Kidney epithelial cell (primary cell): Measurements from ENCODE around the gene SYTL3. TPM values are rescaled to one million over a fixed set of nuclear protein-coding genes. Genes with fewer than 3 reads are reported as not detected.

Experiments used
- DNase-seq: peaks from one replicate; pipeline ENCODE4 v3.0.0-alpha.2; 2010; ENCODE audit warnings: low read depth
- H3K27me3 ChIP-seq: 2 replicates; pipeline ENCODE4 v1.6.0; 2011; ENCODE audit warnings: low read length; ENCODE audit not compliant: control insufficient read depth, insufficient read depth
- H3K36me3 ChIP-seq: 2 replicates; pipeline ENCODE4 v1.5.1; 2011; ENCODE audit warnings: low read length; ENCODE audit not compliant: control insufficient read depth, insufficient read depth
- H3K4me3 ChIP-seq: 2 replicates; pipeline ENCODE4 v1.5.1; 2011; ENCODE audit warnings: low read depth, mild to moderate bottlenecking, control low read depth, low read length
- CTCF ChIP-seq: IDR thresholded peaks from 2 replicates; pipeline ENCODE4 v1.5.1; 2011; ENCODE audit warnings: mild to moderate bottlenecking, moderate library complexity, low read length, control low read depth, inconsistent platforms; ENCODE audit not compliant: insufficient read depth, poor library complexity, severe bottlenecking
- total RNA-seq: library from RNA; depleted of rRNA; stranded (reverse); fragments of >200 nt; gene quantifications from 2 replicates; pipeline ENCODE4 v1.2.3, GENCODE V29; 2015

The SYTL3 gene
- total RNA-seq, 1 donor from 2014 or later: 3.6 TPM

- TF ChIP-seq CTCF: no peak
- no peaks in the 10 kb centered on the region for H3K36me3 ChIP-seq
- no peak overlapping the region for H3K4me3 ChIP-seq
- no peak for DNase-seq
- H3K27me3 ChIP-seq: no peaks in the 10 kb centered on the region
Observed at GRCh38 chr6:158797331-158798310, 147.8 kb downstream of the SYTL3 start.

- Histone ChIP-seq H3K36me3 (no peaks in the 10 kb centered on the region), H3K4me3 (no peak overlapping the region), H3K27me3 (no peaks in the 10 kb centered on the region)
- DNase-seq: no peak
- TF ChIP-seq CTCF: no peak
Observed at GRCh38 chr6:158798311-158798710, 148.5 kb downstream of the SYTL3 start.

- peak; percentile 25 for TF ChIP-seq CTCF
- Histone ChIP-seq H3K36me3 (no peaks in the 10 kb centered on the region), H3K4me3 (no peak overlapping the region), H3K27me3 (no peaks in the 10 kb centered on the region)
- no peak for DNase-seq
Observed at GRCh38 chr6:158799051-158799792, 149.4 kb downstream of the SYTL3 start.

GRCh38 chr6:158801655-158802294 is 151.9 kb downstream of the SYTL3 start:
- Histone ChIP-seq H3K36me3 (peaks cover 1% of the 10 kb centered on the region), H3K4me3 (no peak overlapping the region), H3K27me3 (no peaks in the 10 kb centered on the region)
- DNase-seq: no peak
- no peak for TF ChIP-seq CTCF

- peaks cover 1% of the 10 kb centered on the region for H3K36me3 ChIP-seq
- H3K4me3 ChIP-seq: no peak overlapping the region
- no peaks in the 10 kb centered on the region for H3K27me3 ChIP-seq
- no peak for TF ChIP-seq CTCF
- no peak for DNase-seq
Observed at GRCh38 chr6:158803733-158804143, 153.9 kb downstream of the SYTL3 start.
